WERI-Rb-1 (cell line): Measurements from ENCODE around the gene ESR2.

Experiments
- DNase-seq: peaks from one replicate; pipeline ENCODE4 v3.0.0-alpha.2; 2020
- H3K27ac ChIP-seq: fragments of 250-450 bp; sonication (Bioruptor Pico); 2 replicates; pipeline ENCODE4 v1.5.1; 2020; ENCODE audit warnings: mild to moderate bottlenecking, moderate library complexity
- H3K27me3 ChIP-seq: fragments of 250-450 bp; sonication (Bioruptor Pico); 2 replicates; pipeline ENCODE4 v1.5.1; 2021; ENCODE audit warnings: mild to moderate bottlenecking, low read depth, moderate library complexity; ENCODE audit not compliant: insufficient read depth, severe bottlenecking
- H3K36me3 ChIP-seq: fragments of 250-450 bp; sonication (Bioruptor Pico); 2 replicates; pipeline ENCODE4 v1.5.1; 2020; ENCODE audit warnings: mild to moderate bottlenecking, moderate library complexity
- H3K4me3 ChIP-seq: 2 replicates; pipeline ENCODE4 v1.5.1; 2011; ENCODE audit warnings: low read depth, mild to moderate bottlenecking, control low read depth, low read length
- H3K9me3 ChIP-seq: fragments of 250-450 bp; sonication (Bioruptor Pico); 2 replicates; pipeline ENCODE4 v1.5.1; 2021; ENCODE audit warnings: mild to moderate bottlenecking, moderate library complexity; ENCODE audit not compliant: severe bottlenecking
- CTCF ChIP-seq: IDR thresholded peaks from 2 replicates; pipeline ENCODE4 v1.5.1; 2011; ENCODE audit warnings: low read depth, mild to moderate bottlenecking, control low read depth, inconsistent platforms, low read length

The ESR2 gene

DNA sequence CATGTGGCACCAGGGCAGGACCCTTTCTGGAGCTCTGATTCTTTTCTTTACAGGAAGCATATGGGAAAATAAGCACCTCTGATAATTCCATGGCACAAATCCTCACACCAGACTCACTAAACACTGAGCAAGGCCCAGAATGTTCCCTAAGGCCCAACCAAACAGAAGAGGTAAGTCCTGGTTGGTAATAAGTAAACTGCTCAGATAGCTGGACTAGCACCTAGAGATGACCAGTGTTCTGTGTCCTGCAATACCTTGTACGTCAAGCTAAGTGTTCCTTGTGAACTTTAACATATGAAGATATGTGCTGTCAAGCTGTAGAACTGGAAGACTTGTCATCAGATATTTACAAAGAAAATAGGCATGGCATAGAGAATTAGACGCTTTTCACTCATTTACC lies 186.7 kb downstream of the ESR2 start:
- Histone ChIP-seq H3K9me3 (no peaks in the 10 kb centered on the region), H3K27me3 (no peaks in the 10 kb centered on the region), H3K4me3 (no peak overlapping the region), H3K36me3 (peaks cover 44% of the 10 kb centered on the region), H3K27ac (no peak overlapping the region)
- no peak for DNase-seq
- TF ChIP-seq CTCF: no peak

DNA sequence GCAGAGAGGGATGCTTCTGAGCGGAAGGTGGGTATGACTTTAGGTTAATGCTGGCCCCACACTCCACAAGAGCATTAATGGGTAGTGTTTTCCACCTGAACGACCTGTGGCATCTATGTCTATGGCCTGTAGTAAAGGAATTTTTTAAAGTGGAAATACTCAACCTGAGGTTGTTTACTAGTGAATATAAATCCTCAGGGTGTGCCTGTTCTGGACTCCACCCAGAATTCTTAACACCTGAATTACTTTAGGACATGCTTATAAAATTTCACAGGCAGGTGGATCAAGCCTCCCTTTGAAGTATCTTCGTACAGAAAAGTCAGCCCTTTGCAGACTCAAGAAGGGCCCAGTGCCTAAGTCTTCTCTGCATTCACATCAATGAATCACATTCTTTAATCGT lies 196.1 kb downstream of the ESR2 start:
- peaks cover 42% of the 10 kb centered on the region for H3K36me3 ChIP-seq

GRCh38 chr14:64095620-64096019 lies 198.6 kb downstream of the ESR2 start:
- no peak overlapping the region for H3K27ac ChIP-seq
- H3K9me3 ChIP-seq: no peaks in the 10 kb centered on the region
- TF ChIP-seq CTCF: no peak
- no peak for DNase-seq
- H3K36me3 ChIP-seq: peaks cover 37% of the 10 kb centered on the region
- H3K4me3 ChIP-seq: no peak overlapping the region
- H3K27me3 ChIP-seq: no peaks in the 10 kb centered on the region

More for the DNA sequence above, 196.1 kb downstream of the ESR2 start:
- no peak overlapping the region for H3K4me3 ChIP-seq
- no peaks in the 10 kb centered on the region for H3K27me3 ChIP-seq
- no peak overlapping the region for H3K27ac ChIP-seq
- no peak for DNase-seq
- TF ChIP-seq CTCF: no peak
- H3K9me3 ChIP-seq: no peaks in the 10 kb centered on the region

- no peaks in the 10 kb centered on the region for H3K9me3 ChIP-seq
- no peak for DNase-seq
- H3K27ac ChIP-seq: no peak overlapping the region
- TF ChIP-seq CTCF: no peak
- H3K36me3 ChIP-seq: peaks cover 39% of the 10 kb centered on the region
- no peaks in the 10 kb centered on the region for H3K27me3 ChIP-seq
- no peak overlapping the region for H3K4me3 ChIP-seq
Measured at GRCh38 chr14:64092940-64093339, 201.2 kb downstream of the ESR2 start.

GRCh38 chr14:64092338-64092737 lies 201.8 kb downstream of the ESR2 start:
- Histone ChIP-seq H3K9me3 (no peaks in the 10 kb centered on the region), H3K27me3 (no peaks in the 10 kb centered on the region), H3K4me3 (no peak overlapping the region), H3K36me3 (peaks cover 39% of the 10 kb centered on the region), H3K27ac (no peak overlapping the region)
- TF ChIP-seq CTCF: no peak
- DNase-seq: no peak

- TF ChIP-seq CTCF: no peak
- no peak overlapping the region for H3K4me3 ChIP-seq
- H3K27ac ChIP-seq: no peak overlapping the region
- no peak for DNase-seq
- H3K36me3 ChIP-seq: peaks cover 39% of the 10 kb centered on the region
- H3K9me3 ChIP-seq: no peaks in the 10 kb centered on the region
- no peaks in the 10 kb centered on the region for H3K27me3 ChIP-seq
Measured at GRCh38 chr14:64091217-64091616, 203.0 kb downstream of the ESR2 start.
